ENCODE measurements around the gene GART.

DNA sequence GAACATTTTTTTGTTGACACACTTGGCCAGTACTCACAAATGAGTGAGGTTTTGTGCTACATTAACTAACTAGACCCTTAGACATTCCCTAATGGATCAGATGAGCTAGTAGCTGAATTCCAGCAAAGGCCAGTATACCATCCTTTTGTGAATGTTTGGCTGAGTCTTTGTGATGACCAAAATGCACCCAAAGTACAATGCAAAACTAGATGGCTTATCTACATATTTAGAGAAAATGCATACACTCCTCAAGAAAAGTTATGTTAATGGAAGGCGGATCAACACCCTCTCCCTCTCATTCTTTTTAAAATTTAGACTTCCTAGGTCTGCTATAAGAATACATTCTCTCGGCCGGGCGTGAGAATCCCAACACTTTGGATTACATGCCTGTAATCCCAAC is 30.3 kb downstream of the GART start:
- TF ChIP-seq, protein P1, sequence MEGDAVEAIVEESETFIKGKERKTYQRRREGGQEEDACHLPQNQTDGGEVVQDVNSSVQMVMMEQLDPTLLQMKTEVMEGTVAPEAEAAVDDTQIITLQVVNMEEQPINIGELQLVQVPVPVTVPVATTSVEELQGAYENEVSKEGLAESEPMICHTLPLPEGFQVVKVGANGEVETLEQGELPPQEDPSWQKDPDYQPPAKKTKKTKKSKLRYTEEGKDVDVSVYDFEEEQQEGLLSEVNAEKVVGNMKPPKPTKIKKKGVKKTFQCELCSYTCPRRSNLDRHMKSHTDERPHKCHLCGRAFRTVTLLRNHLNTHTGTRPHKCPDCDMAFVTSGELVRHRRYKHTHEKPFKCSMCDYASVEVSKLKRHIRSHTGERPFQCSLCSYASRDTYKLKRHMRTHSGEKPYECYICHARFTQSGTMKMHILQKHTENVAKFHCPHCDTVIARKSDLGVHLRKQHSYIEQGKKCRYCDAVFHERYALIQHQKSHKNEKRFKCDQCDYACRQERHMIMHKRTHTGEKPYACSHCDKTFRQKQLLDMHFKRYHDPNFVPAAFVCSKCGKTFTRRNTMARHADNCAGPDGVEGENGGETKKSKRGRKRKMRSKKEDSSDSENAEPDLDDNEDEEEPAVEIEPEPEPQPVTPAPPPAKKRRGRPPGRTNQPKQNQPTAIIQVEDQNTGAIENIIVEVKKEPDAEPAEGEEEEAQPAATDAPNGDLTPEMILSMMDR (IDR thresholded peaks at IDR 0.05 in 2 of 3, conservative IDR thresholded peaks at IDR 0.05 in 1 of 3; ENCODE audit: borderline replicate concordance in 1 of 3, insufficient read depth in 1 of 3, low read depth in 2 of 3, low read length in 2 of 3), result no peak
- no peak for TF ChIP-seq ELF1 (IDR thresholded peaks at IDR 0.05; ENCODE audit: borderline replicate concordance, low read depth)
- TF ChIP-seq EZH2phosphoT487 (IDR thresholded peaks at IDR 0.05; ENCODE audit: borderline replicate concordance), result no peak
- TF ChIP-seq POLR2AphosphoS5 (IDR thresholded peaks at IDR 0.05; ENCODE audit: low read depth, low read length), result no peak
- TF ChIP-seq, protein P2, sequence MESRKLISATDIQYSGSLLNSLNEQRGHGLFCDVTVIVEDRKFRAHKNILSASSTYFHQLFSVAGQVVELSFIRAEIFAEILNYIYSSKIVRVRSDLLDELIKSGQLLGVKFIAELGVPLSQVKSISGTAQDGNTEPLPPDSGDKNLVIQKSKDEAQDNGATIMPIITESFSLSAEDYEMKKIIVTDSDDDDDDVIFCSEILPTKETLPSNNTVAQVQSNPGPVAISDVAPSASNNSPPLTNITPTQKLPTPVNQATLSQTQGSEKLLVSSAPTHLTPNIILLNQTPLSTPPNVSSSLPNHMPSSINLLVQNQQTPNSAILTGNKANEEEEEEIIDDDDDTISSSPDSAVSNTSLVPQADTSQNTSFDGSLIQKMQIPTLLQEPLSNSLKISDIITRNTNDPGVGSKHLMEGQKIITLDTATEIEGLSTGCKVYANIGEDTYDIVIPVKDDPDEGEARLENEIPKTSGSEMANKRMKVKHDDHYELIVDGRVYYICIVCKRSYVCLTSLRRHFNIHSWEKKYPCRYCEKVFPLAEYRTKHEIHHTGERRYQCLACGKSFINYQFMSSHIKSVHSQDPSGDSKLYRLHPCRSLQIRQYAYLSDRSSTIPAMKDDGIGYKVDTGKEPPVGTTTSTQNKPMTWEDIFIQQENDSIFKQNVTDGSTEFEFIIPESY (IDR thresholded peaks at IDR 0.05; ENCODE audit: extremely low read depth, insufficient replicate concordance, low read length), result no peak

Data from HCT116 (cell line).